HepG2 (cell line): Measurements from ENCODE around the gene MYOF.

Experiments used
- ISX ChIP-seq: sonication (generic); formaldehyde crosslinking; conservative IDR thresholded peaks from 2 replicates; pipeline ENCODE4 v1.5.0; 2020; ENCODE audit warnings: missing genetic modification reagents
- TF ChIP-seq, protein P1 (sequence below): sonication (generic); formaldehyde crosslinking; IDR thresholded peaks from 2 replicates; pipeline ENCODE4 v1.4.0; 2020; ENCODE audit warnings: missing genetic modification reagents

DNA sequence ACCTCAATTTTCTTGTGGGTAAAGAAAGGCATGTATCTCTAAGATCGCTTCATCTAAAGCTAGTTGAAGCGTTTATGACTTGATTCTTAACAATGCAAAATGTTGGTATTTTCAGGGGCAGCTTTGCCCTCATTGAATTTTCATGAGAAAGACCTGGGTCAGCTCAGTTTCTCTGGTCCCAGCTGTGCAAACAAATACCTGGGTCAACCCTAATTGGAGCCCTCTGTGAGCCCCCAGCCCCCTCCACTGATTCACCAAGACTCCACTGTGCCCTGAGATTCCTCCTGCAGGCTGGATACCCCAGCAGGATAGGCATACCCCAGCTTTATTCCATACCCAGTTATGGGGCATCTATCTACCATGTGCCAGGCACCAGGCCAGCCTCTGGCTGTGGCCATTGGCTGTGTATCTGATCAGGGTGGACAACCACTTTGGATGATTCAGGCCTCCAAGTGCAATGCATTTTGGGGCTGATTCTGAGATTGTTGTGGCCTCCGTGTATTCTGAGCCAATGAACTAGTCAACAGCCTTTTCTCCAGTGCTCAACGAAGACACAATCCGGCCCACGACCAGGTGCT is 201.9 kb downstream of the MYOF start:
- TF ChIP-seq, protein P1, sequence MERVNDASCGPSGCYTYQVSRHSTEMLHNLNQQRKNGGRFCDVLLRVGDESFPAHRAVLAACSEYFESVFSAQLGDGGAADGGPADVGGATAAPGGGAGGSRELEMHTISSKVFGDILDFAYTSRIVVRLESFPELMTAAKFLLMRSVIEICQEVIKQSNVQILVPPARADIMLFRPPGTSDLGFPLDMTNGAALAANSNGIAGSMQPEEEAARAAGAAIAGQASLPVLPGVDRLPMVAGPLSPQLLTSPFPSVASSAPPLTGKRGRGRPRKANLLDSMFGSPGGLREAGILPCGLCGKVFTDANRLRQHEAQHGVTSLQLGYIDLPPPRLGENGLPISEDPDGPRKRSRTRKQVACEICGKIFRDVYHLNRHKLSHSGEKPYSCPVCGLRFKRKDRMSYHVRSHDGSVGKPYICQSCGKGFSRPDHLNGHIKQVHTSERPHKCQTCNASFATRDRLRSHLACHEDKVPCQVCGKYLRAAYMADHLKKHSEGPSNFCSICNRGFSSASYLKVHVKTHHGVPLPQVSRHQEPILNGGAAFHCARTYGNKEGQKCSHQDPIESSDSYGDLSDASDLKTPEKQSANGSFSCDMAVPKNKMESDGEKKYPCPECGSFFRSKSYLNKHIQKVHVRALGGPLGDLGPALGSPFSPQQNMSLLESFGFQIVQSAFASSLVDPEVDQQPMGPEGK (CRISPR knock-in tag), result no peak
- TF ChIP-seq ISX (CRISPR knock-in tag), result no peak
